GM23338 (cell line): ENCODE results near the gene CDK14.

ENCODE experiments used
- CREB1 ChIP-seq: fragments of 250-450 bp; sonication (Bioruptor Pico); IDR thresholded peaks from 2 replicates; pipeline ENCODE4 v1.5.0; 2020; ENCODE audit warnings: low read depth, mild to moderate bottlenecking, moderate library complexity
- CTCF ChIP-seq, 2 experiments: fragments of 200-600 bp in 1 of 2; sonication (generic) in 1 of 2; conservative IDR thresholded peaks; 2 replicates each; pipeline versions ENCODE4 v1.5.1 to v1.6.1; 2016 to 2017; ENCODE audit warnings: antibody characterized with exemption in 2 of 2, low read depth in 2 of 2, mild to moderate bottlenecking in 2 of 2, moderate library complexity in 1 of 2
- ETS1 ChIP-seq: IDR thresholded peaks from 2 replicates; pipeline ENCODE4 v1.6.1; 2016; ENCODE audit warnings: antibody characterized with exemption
- EZH2 ChIP-seq: fragments of 200-600 bp; sonication (generic); IDR thresholded peaks from one replicate; pipeline ENCODE4 v1.8.0; 2017; ENCODE audit warnings: antibody characterized with exemption, mild to moderate bottlenecking, low read depth; ENCODE audit not compliant: unreplicated experiment
- EZH2phosphoT487 ChIP-seq: fragments of 200-600 bp; sonication (generic); IDR thresholded peaks from one replicate; pipeline ENCODE4 v1.8.1; 2018; ENCODE audit warnings: antibody characterized with exemption; ENCODE audit not compliant: unreplicated experiment
- JUNB ChIP-seq: IDR thresholded peaks from one replicate; pipeline ENCODE4 v1.6.1; 2016; ENCODE audit warnings: antibody characterized with exemption; ENCODE audit not compliant: unreplicated experiment
- POLR2AphosphoS5 ChIP-seq: IDR thresholded peaks from 2 replicates; pipeline ENCODE4 v1.6.1; 2016; ENCODE audit warnings: antibody characterized with exemption, low read depth
- REST ChIP-seq: IDR thresholded peaks from one replicate; pipeline ENCODE4 v1.6.1; 2018; ENCODE audit warnings: antibody characterized with exemption; ENCODE audit not compliant: unreplicated experiment
- STAT1 ChIP-seq: IDR thresholded peaks from one replicate; pipeline ENCODE4 v1.6.1; 2016; ENCODE audit warnings: antibody characterized with exemption; ENCODE audit not compliant: unreplicated experiment
- ZNF331 ChIP-seq: fragments of 250-450 bp; sonication (Bioruptor Pico); IDR thresholded peaks from 2 replicates; pipeline ENCODE4 v1.5.0; 2020; ENCODE audit warnings: low read depth, mild to moderate bottlenecking, moderate library complexity

- TF ChIP-seq CTCF (conservative IDR thresholded peaks at IDR 0.05; ENCODE audit: low read depth in 2 of 2) (no peak), ETS1 (no peak), EZH2phosphoT487 (no peak), EZH2 (no peak), STAT1 (no peak), REST (no peak), CREB1 (CRISPR knock-in tag) (no peak), POLR2AphosphoS5 (no peak), JUNB (no peak), ZNF331 (CRISPR knock-in tag) (no peak)
Observed at GRCh38 chr7:90977056-90977455, 380.9 kb downstream of the CDK14 start.
